Superior temporal gyrus (tissue), 1 donor: ENCODE measurements around the gene ERICH4.
"Not testable (repeated sequence)": the region's sequence is repeated elsewhere in the genome, so short reads cannot be mapped to it uniquely, and the experiment has no call there.

ENCODE experiments used
- DNase-seq: peaks from one replicate; pipeline ENCODE4 v3.0.0-alpha.2; 2016; ENCODE audit errors: extremely low spot score

Gene ERICH4

GRCh38 chr19:41478875-41479756 lies 36.2 kb downstream of the ERICH4 start:
- no peak for DNase-seq

- no peak for DNase-seq
Observed at GRCh38 chr19:41479757-41480191, 36.8 kb downstream of the ERICH4 start.

GRCh38 chr19:41480336-41480735 lies 37.4 kb downstream of the ERICH4 start:
- no peak for DNase-seq

- DNase-seq: no peak
Observed at GRCh38 chr19:41484822-41485221, 41.9 kb downstream of the ERICH4 start.

GRCh38 chr19:41486953-41487352 lies 44.0 kb downstream of the ERICH4 start:
- DNase-seq: not testable (repeated sequence)

- no peak for DNase-seq
Observed at GRCh38 chr19:41492843-41493242, 49.9 kb downstream of the ERICH4 start.
